Right lobe of liver (tissue), 4 donors: ENCODE data around the gene PAM16.

Experiments used
- CTCF ChIP-seq, 4 donors: fragments of 200-600 bp in 3 of 4; fragments of 450-650 bp in 1 of 4; IDR thresholded peaks; one replicate each; pipeline versions ENCODE4 v1.5.1 to v1.8.0; 2016 to 2022; ENCODE audit warnings: antibody characterized with exemption in 4 of 4, mild to moderate bottlenecking in 2 of 4
- POLR2A ChIP-seq: fragments of 450-650 bp; IDR thresholded peaks from one replicate; pipeline ENCODE4 v1.6.1; 2017; ENCODE audit warnings: antibody characterized with exemption, mild to moderate bottlenecking
- donor health status: DM: no; HTN: no; CAD: no.
- donor health status: DM: no; HTN: no; CAD: no.
- donor health status: DM: no; HTN: yes; CAD: no.

DNA sequence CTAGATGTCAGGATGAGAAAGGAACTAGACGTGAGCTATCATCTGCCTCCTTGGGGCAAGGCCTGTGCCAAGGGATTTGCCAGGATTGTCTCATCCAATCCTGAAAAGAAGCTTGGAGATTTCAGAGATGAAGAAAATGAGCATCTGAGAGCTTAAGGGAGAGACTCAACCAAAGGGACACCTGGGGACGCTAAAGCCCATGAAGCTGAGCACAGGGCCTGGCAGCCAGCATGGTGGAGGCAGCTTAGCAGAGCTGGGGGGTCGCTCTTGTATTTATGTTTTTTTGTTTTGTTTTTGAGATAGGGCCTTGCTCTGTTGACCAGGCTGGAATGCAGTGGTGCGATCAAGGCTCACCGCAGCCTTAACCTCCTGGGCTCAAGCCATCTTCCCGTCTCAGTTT is 53.6 kb downstream of the PAM16 start:
- TF ChIP-seq CTCF (IDR thresholded peaks at IDR 0.05) (no peak), POLR2A (no peak)
